CD1c-positive myeloid dendritic cell (primary cell): Measurements from ENCODE around the gene NISCH.

ENCODE experiments used
- DNase-seq: peaks from one replicate; pipeline ENCODE4 v3.0.0-alpha.2; 2016; ENCODE audit errors: extremely low spot score

The NISCH gene

DNA sequence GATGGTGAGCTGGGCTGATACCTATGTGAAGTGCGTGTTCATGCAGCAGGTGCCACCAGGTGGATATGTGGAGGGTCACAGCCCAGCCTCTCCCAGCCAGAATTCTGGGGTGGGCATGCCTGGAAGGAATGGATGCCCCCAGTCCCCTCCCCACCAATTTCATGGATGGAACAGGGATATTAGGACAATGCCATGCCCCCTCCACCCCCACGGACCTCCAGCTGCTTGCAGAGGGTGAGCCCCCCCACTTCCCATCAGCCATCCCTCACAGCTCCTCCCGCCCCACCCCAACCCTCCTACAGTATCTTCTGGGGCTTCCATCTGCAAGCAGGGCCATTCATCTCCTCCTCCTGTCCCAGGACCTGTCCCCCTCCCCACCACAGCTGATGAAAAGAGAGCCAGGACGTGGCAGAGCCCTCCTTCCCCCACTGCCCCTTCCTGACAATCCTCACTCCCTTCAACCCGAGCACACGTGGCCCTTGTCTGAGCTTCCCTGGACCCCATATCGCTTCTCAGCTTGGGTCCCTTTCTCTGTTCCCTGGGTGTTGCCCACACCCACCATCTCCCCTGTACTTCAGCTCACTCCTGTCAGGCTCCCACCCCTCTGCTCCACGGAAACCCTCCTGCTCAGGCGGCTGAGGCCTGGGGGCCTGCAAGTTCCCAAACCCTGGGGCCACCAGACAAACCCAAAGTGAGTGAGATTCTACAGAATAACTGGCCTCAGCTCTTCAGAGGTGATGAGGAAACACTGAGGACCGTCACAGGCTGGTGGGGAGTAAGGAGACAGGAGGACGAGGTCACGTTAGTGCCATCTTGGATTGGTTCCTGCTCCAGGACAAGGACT lies 7.7 kb upstream of the NISCH start:
- DNase-seq: no peak

GRCh38 chr3:52450489-52451236 lies 4.7 kb upstream of the NISCH start:
- no peak for DNase-seq

DNA sequence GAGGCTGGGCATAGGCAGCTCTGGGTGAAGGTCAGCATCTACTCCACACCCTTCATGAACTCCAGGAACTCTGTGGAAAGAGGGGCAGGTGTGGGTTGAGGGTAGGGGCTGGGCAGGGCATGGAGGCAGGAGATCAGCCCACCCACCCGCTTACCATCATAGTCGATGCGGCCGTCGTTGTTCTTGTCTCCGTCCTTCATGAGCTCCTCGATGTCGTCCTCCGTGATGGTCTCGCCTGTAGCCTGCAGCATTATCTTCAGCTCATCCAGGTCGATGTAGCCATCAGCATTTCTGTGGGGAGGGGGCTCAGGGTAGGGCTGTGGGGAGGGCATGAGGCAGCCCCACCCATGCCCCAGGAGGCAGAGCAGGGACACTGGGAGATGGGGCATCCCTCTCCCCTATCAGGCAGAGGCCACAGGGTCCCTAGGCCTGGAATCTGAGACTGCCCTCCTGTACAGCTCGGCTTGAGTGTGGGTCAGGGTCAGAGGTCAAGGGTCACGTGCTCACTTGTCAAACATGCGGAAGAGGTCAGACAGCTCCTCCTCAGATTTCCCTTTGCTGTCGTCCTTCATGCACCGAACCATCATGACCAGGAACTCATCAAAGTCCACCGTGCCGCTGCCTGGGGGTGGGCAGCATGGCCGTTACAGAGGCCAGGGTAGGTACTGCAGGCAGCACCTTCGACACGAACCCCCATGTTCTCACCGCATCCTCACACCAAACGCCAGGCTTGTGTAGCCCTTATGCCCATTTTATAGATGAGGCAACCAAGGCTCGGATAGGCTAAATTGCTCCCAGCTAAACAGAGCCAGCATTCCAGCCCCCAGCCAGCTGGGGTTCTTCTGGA lies 3.9 kb upstream of the NISCH start:
- DNase-seq: no peak

GRCh38 chr3:52452126-52452525 lies 3.3 kb upstream of the NISCH start:
- no peak for DNase-seq

DNA sequence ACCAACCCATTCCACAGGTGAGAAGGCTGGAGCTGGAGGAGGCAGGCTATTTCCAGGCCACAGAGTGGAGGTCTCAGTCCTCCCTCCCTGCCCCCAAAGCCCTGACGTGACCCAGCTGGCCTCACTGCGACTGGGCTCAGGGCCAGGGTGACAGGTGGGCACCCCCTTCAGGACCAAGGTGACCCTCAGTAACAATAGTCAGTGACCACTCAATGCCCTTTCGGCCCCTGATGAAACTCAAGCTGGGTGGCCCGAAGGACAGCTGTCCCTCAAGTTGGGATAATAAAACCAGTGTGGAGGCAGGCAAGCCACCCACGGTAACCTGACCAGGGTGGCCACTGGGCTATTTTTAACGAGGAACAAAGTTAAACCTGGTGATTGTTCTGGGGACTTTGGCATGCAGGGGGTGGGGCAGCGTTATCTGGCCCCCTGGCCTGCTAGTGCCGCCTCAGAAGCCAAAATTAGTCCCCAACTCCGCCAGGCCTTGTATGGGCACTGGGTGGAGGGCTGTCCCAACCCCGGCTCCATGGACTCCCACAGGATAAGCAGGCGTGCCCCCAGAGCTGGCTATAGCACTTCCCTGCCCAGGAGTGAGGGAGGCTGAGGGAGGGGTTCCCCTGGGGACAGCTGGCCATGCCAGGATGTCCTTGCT lies 2.7 kb upstream of the NISCH start:
- DNase-seq: no peak

DNA sequence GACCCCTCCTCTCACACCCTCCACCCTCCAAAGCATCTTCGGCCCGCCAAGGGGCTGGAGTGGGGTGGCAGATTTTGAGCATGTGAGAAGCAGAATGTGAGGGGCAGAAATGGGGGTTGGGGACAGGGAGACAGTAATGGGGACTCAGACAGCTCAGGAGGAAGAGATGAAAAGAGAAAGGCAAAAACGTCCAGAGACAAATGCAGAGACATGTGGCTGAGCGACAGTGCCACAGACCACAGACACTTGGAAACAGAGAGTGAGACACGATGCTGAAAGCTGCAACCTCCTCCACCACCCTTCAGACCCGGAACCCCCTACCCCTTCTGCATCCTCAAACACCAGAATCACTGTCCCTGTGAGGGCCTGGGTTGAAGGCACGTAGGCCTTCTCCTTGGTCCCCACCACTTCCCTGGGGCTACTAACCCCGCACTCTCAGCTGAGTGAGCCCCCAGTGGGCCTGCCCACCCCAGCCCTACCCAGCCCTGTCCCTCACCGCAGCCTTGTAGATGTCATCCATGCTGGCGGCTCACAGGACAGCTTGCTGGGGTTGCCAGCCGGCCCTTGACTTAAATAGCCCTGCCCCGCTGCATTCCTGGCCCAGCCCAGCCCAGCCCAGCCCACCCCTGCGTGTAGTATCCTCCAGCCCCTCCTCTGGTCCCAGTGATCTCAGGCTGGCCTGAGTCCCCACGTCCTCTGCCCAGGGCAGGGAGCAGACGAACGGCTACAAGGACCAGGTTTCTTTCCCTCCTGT lies 1.7 kb upstream of the NISCH start, which contains the start of gene TNNC1:
Gene TNNC1 (minus strand): TSS at position 546 of the 754 bp plus-strand sequence. CDS start 26 bp downstream, at position 520.
- no peak for DNase-seq

DNA sequence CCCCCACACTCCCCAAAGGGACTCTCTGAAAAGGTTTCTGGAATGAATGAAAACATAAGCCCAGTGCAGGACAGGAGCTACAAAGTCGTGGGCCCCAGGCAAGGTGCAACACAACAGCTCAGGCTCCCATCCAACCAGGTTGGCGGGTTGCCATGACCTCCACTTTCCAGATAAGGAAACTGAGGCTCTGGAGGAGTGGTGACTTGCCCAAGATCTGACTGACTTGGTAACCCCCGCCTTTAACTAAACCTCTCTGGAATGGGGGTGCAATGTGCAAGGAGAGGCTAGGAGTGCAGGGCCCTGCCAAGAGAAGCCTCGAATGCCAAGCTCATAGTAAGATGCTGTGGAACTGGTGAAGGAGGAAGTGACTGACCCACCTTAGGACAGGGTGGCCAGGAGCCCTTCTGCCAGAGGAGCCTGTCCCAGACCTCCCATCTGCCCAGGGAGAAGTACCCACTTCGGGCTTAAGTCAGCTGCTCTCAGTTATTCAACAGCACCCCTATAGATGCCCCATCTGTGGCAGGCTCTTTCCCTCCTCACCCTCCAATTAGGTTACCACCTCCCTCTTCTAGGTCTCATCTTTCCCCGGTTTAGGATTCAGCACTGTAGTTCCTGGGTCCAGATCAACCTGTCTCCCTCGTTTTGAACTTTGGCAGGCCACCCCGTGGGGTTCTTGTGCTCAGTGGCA lies 1.0 kb upstream of the NISCH start:
- DNase-seq: no peak

DNA sequence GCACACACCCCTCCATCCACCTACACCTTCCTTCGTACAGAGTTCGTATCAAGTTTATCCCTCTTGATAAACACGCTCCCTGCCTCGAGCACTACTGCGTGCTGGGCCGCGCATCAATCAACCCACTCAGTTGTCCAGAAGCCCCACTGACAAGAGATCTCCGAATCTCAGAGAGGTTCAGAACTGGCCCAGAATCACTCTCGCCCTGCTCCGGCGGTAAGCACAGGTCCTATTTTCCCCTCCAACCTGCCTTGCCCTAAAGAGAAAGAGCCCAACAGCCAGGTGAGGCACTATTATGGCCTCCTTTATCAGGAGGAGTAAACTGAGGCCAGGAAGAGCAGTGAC lies 494 bp upstream of the NISCH start:
- DNase-seq: no peak

GRCh38 chr3:52456169-52456799 lies 880 bp downstream of the NISCH start:
- no peak for DNase-seq

DNA sequence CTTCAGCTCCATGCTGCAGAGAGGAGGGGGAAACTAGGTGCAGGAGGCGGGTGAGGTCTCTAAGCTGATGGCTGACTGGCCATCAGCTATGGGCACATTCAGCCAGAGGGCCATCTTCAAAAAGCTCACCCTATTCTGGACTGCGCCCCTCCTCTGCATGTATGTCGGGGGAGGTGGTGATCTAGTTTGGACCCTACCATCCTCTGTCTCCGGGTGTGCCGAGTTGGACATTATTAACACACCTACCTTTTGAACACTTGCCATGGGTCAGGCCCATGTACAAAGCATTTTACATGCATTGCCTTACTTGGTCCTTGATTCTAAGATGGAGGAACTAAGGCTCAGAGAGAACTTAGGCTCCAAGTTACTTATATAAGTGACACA lies 1.4 kb downstream of the NISCH start:
- DNase-seq: no peak

DNA sequence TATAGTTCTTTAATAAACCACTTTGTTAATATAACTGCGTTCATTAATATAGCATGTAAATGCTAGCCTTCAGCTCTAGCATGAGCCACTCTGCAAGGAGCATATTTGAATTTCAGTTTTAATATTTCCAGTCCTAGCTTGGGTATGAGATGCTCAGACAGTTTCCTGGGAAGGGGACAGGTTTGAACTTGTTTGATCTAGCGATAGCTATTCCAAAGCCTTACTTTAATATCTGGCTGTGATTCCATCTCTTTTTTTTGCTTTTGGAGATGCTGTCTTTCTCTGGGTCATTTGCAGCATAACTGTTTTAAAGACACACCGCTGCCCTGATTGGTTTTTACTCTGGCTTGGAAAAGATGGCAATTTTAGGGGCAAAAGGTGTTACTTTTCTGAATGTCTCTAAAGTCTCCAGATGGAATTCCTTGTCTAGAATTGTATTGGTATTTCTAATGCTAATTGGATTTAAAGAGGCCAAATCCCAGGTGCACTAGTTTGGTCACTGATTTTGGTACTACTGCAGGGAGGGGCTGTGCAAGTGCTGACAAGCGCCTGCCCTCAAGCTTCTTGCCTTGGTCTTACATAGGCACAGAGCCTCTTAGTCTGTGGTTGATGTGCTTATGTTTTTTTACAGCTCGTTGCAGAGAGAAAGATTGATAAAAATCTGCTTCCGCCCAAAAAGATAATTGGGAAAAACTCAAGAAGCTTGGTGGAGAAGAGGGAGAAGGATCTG lies 2.8 kb downstream of the NISCH start:
- no peak for DNase-seq

- no peak for DNase-seq
These were observed 3.6 kb downstream of the NISCH start for GRCh38 chr3:52458770-52459545.

DNA sequence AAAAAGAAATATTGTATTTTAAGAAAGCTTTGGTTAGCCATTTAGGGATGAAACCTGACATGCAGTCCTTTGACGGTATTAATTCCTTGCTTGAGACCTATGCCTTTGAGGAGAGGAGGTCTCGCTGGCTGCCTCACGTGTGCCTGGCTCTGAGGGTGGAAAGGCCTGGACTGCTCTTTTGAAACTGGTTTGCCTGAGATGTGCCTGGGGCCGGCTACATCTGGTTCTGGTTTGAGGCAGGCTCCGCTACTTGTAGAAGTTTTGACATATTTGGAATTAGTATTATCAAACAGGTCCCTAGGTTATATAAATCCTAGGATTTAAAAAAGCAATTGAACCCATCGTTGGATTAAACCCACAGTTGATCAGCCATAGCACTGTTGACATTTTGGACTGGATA lies 6.5 kb downstream of the NISCH start:
- no peak for DNase-seq

DNA sequence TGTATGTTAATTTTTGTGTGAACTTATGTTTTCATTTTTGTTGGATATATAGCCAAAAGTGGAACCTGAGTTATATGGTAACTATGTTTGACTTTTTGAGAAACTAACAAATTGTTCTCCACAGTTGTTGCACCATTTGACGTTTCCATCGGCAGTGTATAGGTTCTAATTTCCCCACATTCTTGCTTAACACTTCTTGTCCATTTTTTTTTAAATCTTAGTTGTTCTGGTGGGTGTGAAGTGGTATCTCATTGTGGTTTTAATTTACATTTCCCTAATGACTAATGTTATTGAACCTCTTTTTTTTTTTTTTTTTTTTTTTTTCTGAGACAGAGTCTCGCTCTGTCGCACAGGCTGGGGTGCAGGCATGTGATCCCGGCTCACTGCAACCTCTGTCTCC lies 8.0 kb downstream of the NISCH start:
- DNase-seq: peak; percentile 43

- no peak for DNase-seq
These were observed 12.9 kb downstream of the NISCH start for GRCh38 chr3:52468336-52468735.

- DNase-seq: no peak
These were observed 13.6 kb downstream of the NISCH start for GRCh38 chr3:52469001-52469400.

- no peak for DNase-seq
These were observed 15.5 kb downstream of the NISCH start for GRCh38 chr3:52470920-52471319.
